ENCODE data around the gene HPSE2. TPM values are rescaled to one million over a fixed set of nuclear protein-coding genes. Genes with fewer than 3 reads are reported as not detected.

Gene HPSE2
- total RNA-seq, 1 experiment from 2014 or later: not detected

DNA sequence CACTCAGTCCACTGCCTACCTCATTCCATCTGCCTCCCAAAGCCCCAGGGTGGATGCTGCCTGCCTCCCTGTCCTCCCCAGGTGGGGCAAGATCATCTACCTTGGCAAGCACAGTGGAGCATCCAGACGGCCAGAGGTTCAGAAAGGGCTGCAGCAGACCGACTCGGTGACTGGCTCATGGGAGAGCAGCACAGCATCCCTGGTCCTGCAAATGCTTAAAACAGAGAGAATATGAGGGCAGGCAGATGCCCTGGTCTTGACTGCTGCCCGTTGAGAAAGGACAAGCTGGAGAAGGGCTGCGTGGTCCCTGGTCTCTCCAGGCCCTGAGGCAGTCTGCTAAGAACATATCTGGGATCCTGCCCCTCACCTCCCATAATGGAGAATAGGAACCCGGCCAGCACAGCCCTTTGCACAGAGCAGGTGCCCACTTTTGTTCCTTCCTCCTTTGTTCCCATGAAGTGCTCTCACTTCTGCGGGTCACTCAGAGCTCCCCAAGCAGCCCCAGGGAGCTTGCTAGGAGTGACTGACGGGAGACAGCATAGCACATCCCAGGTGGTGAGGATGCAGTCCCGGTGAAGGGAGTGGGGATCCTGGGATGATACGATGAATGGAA is 790.3 kb downstream of the HPSE2 start:
- no TSS peak for BruUV-seq (replicated peaks)
- Histone ChIP-seq H3K27me3 (replicated peaks; ENCODE audit: control insufficient read depth, insufficient read depth, low read length) (no peaks in the 10 kb centered on the region), H3K9me3 (no peaks in the 10 kb centered on the region), H3K36me3 (ENCODE audit: control insufficient read depth, insufficient read depth, low read length) (peaks cover 6% of the 10 kb centered on the region; the same call in 1 of the 2 replicates), H3K4me3 (ENCODE audit: low read depth, low read length) (no peak overlapping the region), H3K4me1 (0 out of 2 replicates have a peak, but pooled peaks cover 3% of the 10 kb centered on the region)
- peak overlapping the region; percentile 18 for H3K27ac Mint-ChIP-seq (ENCODE audit: unreplicated experiment)
- ChIA-PET CTCF (no interaction called here), POLR2A (no interaction called here)
- DNase-seq: no peak
- peaks cover 29% of the 10 kb centered on the region for H3K36me3 Mint-ChIP-seq (ENCODE audit: insufficient read depth, unreplicated experiment)
- intact Hi-C loops (cut with micrococcal nuclease; ENCODE audit: unreplicated experiment): no loop called here
- no peaks in the 10 kb centered on the region for H3K9me3 Mint-ChIP-seq (ENCODE audit: unreplicated experiment)
- H3K4me3 Mint-ChIP-seq (ENCODE audit: unreplicated experiment): peak overlapping the region; percentile 79
- H3K4me1 Mint-ChIP-seq (ENCODE audit: low read depth, unreplicated experiment): peaks cover 7% of the 10 kb centered on the region
- TF ChIP-seq, protein P1, sequence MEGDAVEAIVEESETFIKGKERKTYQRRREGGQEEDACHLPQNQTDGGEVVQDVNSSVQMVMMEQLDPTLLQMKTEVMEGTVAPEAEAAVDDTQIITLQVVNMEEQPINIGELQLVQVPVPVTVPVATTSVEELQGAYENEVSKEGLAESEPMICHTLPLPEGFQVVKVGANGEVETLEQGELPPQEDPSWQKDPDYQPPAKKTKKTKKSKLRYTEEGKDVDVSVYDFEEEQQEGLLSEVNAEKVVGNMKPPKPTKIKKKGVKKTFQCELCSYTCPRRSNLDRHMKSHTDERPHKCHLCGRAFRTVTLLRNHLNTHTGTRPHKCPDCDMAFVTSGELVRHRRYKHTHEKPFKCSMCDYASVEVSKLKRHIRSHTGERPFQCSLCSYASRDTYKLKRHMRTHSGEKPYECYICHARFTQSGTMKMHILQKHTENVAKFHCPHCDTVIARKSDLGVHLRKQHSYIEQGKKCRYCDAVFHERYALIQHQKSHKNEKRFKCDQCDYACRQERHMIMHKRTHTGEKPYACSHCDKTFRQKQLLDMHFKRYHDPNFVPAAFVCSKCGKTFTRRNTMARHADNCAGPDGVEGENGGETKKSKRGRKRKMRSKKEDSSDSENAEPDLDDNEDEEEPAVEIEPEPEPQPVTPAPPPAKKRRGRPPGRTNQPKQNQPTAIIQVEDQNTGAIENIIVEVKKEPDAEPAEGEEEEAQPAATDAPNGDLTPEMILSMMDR (IDR thresholded peaks at IDR 0.05; ENCODE audit: insufficient read depth in 1 of 2, low read depth in 1 of 2, low read length in 1 of 2, severe bottlenecking in 1 of 2, unreplicated experiment in 1 of 2): no peak
- no peaks in the 10 kb centered on the region for H3K27me3 Mint-ChIP-seq (ENCODE audit: insufficient read depth, unreplicated experiment)

GRCh38 chr10:98444314-98445006 is 791.2 kb downstream of the HPSE2 start:
- 0 out of 2 replicates have a peak, but pooled peaks cover 3% of the 10 kb centered on the region for H3K4me1 ChIP-seq
- no peaks in the 10 kb centered on the region for H3K27me3 ChIP-seq (replicated peaks; ENCODE audit: control insufficient read depth, insufficient read depth, low read length)
- TF ChIP-seq, protein P1 (IDR thresholded peaks at IDR 0.05; ENCODE audit: insufficient read depth in 1 of 2, low read depth in 1 of 2, low read length in 1 of 2, severe bottlenecking in 1 of 2, unreplicated experiment in 1 of 2): no peak
- H3K36me3 ChIP-seq (ENCODE audit: control insufficient read depth, insufficient read depth, low read length): peaks cover 6% of the 10 kb centered on the region; the same call in 1 of the 2 replicates
- Mint-ChIP-seq H3K27me3 (ENCODE audit: insufficient read depth, unreplicated experiment) (no peaks in the 10 kb centered on the region), H3K36me3 (ENCODE audit: insufficient read depth, unreplicated experiment) (peaks cover 29% of the 10 kb centered on the region), H3K4me1 (ENCODE audit: low read depth, unreplicated experiment) (peaks cover 6% of the 10 kb centered on the region), H3K27ac (ENCODE audit: unreplicated experiment) (peak overlapping the region; percentile 18), H3K9me3 (ENCODE audit: unreplicated experiment) (no peaks in the 10 kb centered on the region), H3K4me3 (ENCODE audit: unreplicated experiment) (peak overlapping the region; percentile 35)
- ChIA-PET CTCF (no interaction called here), POLR2A (no interaction called here)
- TSS peak; percentile 10 for BruUV-seq (replicated peaks)
- H3K4me3 ChIP-seq (ENCODE audit: low read depth, low read length): no peak overlapping the region
- H3K9me3 ChIP-seq: no peaks in the 10 kb centered on the region
- intact Hi-C loops (cut with micrococcal nuclease; ENCODE audit: unreplicated experiment): no loop called here
- no peak for DNase-seq

- Mint-ChIP-seq H3K27ac (ENCODE audit: unreplicated experiment) (no peak overlapping the region), H3K4me1 (ENCODE audit: low read depth, unreplicated experiment) (no peaks in the 10 kb centered on the region), H3K36me3 (ENCODE audit: insufficient read depth, unreplicated experiment) (peaks cover 15% of the 10 kb centered on the region), H3K9me3 (ENCODE audit: unreplicated experiment) (no peaks in the 10 kb centered on the region), H3K4me3 (ENCODE audit: unreplicated experiment) (no peak overlapping the region), H3K27me3 (ENCODE audit: insufficient read depth, unreplicated experiment) (no peaks in the 10 kb centered on the region)
- ChIA-PET CTCF (no interaction called here), POLR2A (no interaction called here)
- TF ChIP-seq, protein P1 (IDR thresholded peaks at IDR 0.05; ENCODE audit: insufficient read depth in 1 of 2, low read depth in 1 of 2, low read length in 1 of 2, severe bottlenecking in 1 of 2, unreplicated experiment in 1 of 2): no peak
- no peaks in the 10 kb centered on the region for H3K4me1 ChIP-seq
- H3K9me3 ChIP-seq: no peaks in the 10 kb centered on the region
- H3K27me3 ChIP-seq (replicated peaks; ENCODE audit: control insufficient read depth, insufficient read depth, low read length): no peaks in the 10 kb centered on the region
- intact Hi-C loops (cut with micrococcal nuclease; ENCODE audit: unreplicated experiment): no loop called here
- peaks cover 3% of the 10 kb centered on the region; the same call in 1 of the 2 replicates for H3K36me3 ChIP-seq (ENCODE audit: control insufficient read depth, insufficient read depth, low read length)
- H3K4me3 ChIP-seq (ENCODE audit: low read depth, low read length): no peak overlapping the region
- no TSS peak for BruUV-seq (replicated peaks)
- no peak for DNase-seq
Observed at GRCh38 chr10:98438715-98439114, 796.9 kb downstream of the HPSE2 start.

Measured in Caco-2 (cell line).